Caco-2 (cell line): ENCODE measurements around the gene APOL1. TPM values are rescaled to one million over a fixed set of nuclear protein-coding genes. Genes with fewer than 3 reads are reported as not detected.

Experiments used
- BruUV-seq: library from RNA; stranded (reverse); fragments of 400-500 nt; replicated peaks from 2 replicates; lab custom pipeline; 2021; lab: Mats Ljungman, UMichigan
- CTCF ChIA-PET: fragments of 300-600 bp; sonication (Branson Sonifier 250); formaldehyde crosslinking; loops from one replicate; lab custom pipeline; 2022; ENCODE audit warnings: antibody characterized with exemption; lab: Charles Lee
- POLR2A ChIA-PET: fragments of 300-600 bp; sonication (Branson Sonifier 250); formaldehyde crosslinking; loops from one replicate; lab custom pipeline; 2022; ENCODE audit warnings: antibody characterized with exemption; lab: Charles Lee
- DNase-seq, 2 experiments: peaks; one replicate each; pipeline versions ENCODE4 v3.0.0 to v3.0.0-alpha.2; 2020 to 2022
- H3K27me3 ChIP-seq: replicated peaks from 2 replicates; pipeline ENCODE4 v1.6.0; 2011; ENCODE audit warnings: low read length; ENCODE audit not compliant: control insufficient read depth, insufficient read depth
- H3K36me3 ChIP-seq: 2 replicates; pipeline ENCODE4 v1.5.1; 2011; ENCODE audit warnings: low read length; ENCODE audit not compliant: control insufficient read depth, insufficient read depth
- H3K4me1 ChIP-seq: fragments of 250-450 bp; sonication (Bioruptor Pico); 2 replicates; pipeline ENCODE4 v1.5.1; 2020; ENCODE audit warnings: mild to moderate bottlenecking
- H3K4me3 ChIP-seq: 2 replicates; pipeline ENCODE4 v1.5.1; 2011; ENCODE audit warnings: low read depth, mild to moderate bottlenecking, control low read depth, low read length
- H3K9me3 ChIP-seq: fragments of 250-450 bp; sonication (Bioruptor Pico); 2 replicates; pipeline ENCODE4 v1.5.1; 2020; ENCODE audit warnings: mild to moderate bottlenecking, moderate library complexity
- H3K27ac Mint-ChIP-seq: one replicate; pipeline ENCODE4 v1.8.0; 2022; ENCODE audit warnings: mixed read lengths; ENCODE audit not compliant: unreplicated experiment
- H3K27me3 Mint-ChIP-seq: one replicate; pipeline ENCODE4 v1.8.0; 2022; ENCODE audit warnings: mixed read lengths; ENCODE audit not compliant: insufficient read depth, unreplicated experiment
- H3K36me3 Mint-ChIP-seq: one replicate; pipeline ENCODE4 v1.8.0; 2022; ENCODE audit warnings: mild to moderate bottlenecking, mixed read lengths; ENCODE audit not compliant: insufficient read depth, unreplicated experiment
- H3K4me1 Mint-ChIP-seq: one replicate; pipeline ENCODE4 v1.8.0; 2022; ENCODE audit warnings: low read depth, mixed read lengths; ENCODE audit not compliant: unreplicated experiment
- H3K4me3 Mint-ChIP-seq: one replicate; pipeline ENCODE4 v1.8.0; 2022; ENCODE audit warnings: mild to moderate bottlenecking, moderate library complexity, mixed read lengths; ENCODE audit not compliant: unreplicated experiment
- H3K9me3 Mint-ChIP-seq: one replicate; pipeline ENCODE4 v1.8.0; 2022; ENCODE audit warnings: mixed read lengths; ENCODE audit not compliant: unreplicated experiment
- intact Hi-C: fragments of 100-400 bp; cut with micrococcal nuclease; formaldehyde crosslinking; loops from one replicate; pipeline ENCODE4 v1.10.0; 2022; ENCODE audit not compliant: unreplicated experiment
- total RNA-seq: library from RNA; stranded (reverse); gene quantifications from 2 replicates; pipeline ENCODE4 v1.2.3, GENCODE V29; 2022
- TF ChIP-seq, protein P1 (sequence below), 2 experiments: fragments of 200-600 bp in 1 of 2; IDR thresholded peaks; 1 replicate in 1 of 2; 2 replicates in 1 of 2; pipeline versions ENCODE4 v1.5.1 to v1.8.0; 2011 to 2022; ENCODE audit warnings: antibody characterized with exemption in 1 of 2, control low read depth in 1 of 2, inconsistent platforms in 1 of 2, low read depth in 1 of 2, low read length in 1 of 2, mild to moderate bottlenecking in 1 of 2, moderate library complexity in 1 of 2; ENCODE audit not compliant: insufficient read depth in 1 of 2, severe bottlenecking in 1 of 2, unreplicated experiment in 1 of 2

Gene APOL1
- total RNA-seq, 1 experiment from 2014 or later, result 0.39 TPM

DNA sequence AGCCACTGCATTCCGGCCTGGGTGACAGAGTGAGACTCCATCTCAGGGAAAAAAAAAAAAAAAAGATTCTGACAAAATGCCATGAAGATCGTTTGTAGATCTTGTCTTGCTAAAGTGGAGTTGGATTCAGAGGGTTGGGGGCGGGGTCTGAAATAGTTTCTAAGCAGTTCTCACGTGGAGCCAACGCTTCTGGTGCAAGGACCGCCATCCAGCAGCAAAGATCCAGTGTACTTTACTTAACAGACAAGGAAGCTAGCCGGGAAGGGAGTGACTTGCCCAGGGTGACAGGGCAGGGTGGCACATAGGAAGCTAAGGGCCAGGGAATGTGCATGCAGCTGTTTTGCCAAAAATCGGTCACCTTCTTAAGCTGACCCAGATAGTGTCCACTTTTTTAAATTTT is 27.4 kb downstream of the APOL1 start:
- H3K36me3 ChIP-seq, result peaks cover 6% of the 10 kb centered on the region
- no peaks in the 10 kb centered on the region for H3K4me1 ChIP-seq
- ChIA-PET POLR2A (no interaction called here), CTCF (interaction anchor here (0.9 kb wide), 1 partner anchor 41 kb away, joined by 3 read pairs; the partner anchor contains the start of gene APOL2)
- Mint-ChIP-seq H3K4me3 (no peak overlapping the region), H3K36me3 (peaks cover 83% of the 10 kb centered on the region), H3K27me3 (no peaks in the 10 kb centered on the region), H3K4me1 (peaks cover 6% of the 10 kb centered on the region), H3K9me3 (no peaks in the 10 kb centered on the region), H3K27ac (no peak overlapping the region)
- H3K4me3 ChIP-seq, result no peak overlapping the region
- no TSS peak for BruUV-seq
- no peaks in the 10 kb centered on the region for H3K27me3 ChIP-seq
- TF ChIP-seq, protein P1, sequence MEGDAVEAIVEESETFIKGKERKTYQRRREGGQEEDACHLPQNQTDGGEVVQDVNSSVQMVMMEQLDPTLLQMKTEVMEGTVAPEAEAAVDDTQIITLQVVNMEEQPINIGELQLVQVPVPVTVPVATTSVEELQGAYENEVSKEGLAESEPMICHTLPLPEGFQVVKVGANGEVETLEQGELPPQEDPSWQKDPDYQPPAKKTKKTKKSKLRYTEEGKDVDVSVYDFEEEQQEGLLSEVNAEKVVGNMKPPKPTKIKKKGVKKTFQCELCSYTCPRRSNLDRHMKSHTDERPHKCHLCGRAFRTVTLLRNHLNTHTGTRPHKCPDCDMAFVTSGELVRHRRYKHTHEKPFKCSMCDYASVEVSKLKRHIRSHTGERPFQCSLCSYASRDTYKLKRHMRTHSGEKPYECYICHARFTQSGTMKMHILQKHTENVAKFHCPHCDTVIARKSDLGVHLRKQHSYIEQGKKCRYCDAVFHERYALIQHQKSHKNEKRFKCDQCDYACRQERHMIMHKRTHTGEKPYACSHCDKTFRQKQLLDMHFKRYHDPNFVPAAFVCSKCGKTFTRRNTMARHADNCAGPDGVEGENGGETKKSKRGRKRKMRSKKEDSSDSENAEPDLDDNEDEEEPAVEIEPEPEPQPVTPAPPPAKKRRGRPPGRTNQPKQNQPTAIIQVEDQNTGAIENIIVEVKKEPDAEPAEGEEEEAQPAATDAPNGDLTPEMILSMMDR (IDR thresholded peaks at IDR 0.05; ENCODE audit: insufficient read depth in 1 of 2, low read depth in 1 of 2, low read length in 1 of 2, severe bottlenecking in 1 of 2, unreplicated experiment in 1 of 2), result no peak
- no peak for DNase-seq
- no peaks in the 10 kb centered on the region for H3K9me3 ChIP-seq
- intact Hi-C loops, result no loop called here

DNA sequence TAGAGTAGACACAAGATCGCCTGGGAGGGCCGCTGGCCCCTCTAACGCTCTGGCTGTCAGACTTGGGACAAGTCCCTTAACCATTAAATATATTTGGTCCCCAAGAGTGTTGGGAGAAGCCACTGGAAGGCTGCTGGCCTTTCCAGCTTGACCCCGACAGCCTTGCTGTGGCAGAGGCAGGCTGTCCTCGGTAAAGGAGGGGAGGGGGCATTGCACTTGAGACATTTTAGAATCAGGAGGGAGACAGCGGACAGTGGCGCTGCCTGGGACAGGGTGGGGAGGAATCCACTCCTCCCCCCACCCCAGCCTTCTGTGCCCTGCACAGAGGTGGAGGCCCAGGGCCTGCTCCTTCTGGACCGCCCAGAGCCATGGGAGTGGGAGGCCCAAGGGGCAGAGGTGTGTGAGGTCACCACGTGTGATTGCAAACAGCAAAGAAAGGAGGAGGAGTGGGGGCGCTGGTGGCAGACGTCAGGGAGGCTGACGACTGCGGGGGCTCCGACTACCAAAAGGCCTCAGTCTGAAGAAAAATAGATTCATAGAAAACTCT is 28.9 kb downstream of the APOL1 start:
- BruUV-seq, result no TSS peak
- intact Hi-C loops, result no loop called here
- H3K4me1 ChIP-seq, result no peaks in the 10 kb centered on the region
- H3K9me3 ChIP-seq, result no peaks in the 10 kb centered on the region
- Mint-ChIP-seq H3K4me1 (peaks cover 10% of the 10 kb centered on the region), H3K27me3 (no peaks in the 10 kb centered on the region), H3K9me3 (no peaks in the 10 kb centered on the region), H3K4me3 (no peak overlapping the region), H3K36me3 (peaks cover 98% of the 10 kb centered on the region), H3K27ac (no peak overlapping the region)
- TF ChIP-seq, protein P1 (IDR thresholded peaks at IDR 0.05; ENCODE audit: insufficient read depth in 1 of 2, low read depth in 1 of 2, low read length in 1 of 2, severe bottlenecking in 1 of 2, unreplicated experiment in 1 of 2), result no peak
- CTCF ChIA-PET, result no interaction called here
- no peak overlapping the region for H3K4me3 ChIP-seq
- POLR2A ChIA-PET, result no interaction called here
- no peaks in the 10 kb centered on the region for H3K27me3 ChIP-seq
- no peak for DNase-seq
- H3K36me3 ChIP-seq, result peaks cover 10% of the 10 kb centered on the region

DNA sequence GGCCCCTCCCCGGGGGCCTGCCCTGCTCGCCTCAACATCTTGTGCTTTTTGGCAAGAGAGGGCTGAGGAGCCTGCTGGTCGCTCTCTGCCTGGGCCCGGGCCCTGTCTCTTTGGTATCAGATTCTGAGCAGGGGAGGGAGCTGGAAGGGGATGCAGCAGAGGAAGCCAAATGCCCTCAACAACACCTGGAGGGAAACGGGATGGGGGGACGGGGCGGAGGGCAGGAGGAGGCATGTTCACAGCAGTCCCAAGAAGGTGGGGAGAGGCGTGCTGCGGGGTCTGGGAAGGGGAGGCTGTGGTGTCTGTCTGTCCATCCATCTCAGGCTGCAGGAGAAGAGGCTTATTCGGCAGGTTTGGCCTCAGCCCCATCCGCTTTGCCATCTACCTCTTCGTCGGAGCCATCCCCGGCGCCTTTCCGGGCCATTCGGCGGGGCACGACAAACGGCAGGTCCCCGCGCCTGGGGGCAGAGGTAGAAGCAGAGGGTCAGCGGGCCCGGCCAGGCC is 29.4 kb downstream of the APOL1 start:
- H3K9me3 ChIP-seq, result no peaks in the 10 kb centered on the region
- H3K4me3 Mint-ChIP-seq, result no peak overlapping the region

More for the DNA sequence above, 29.4 kb downstream of the APOL1 start:
- ChIA-PET POLR2A (no interaction called here), CTCF (no interaction called here)
- Mint-ChIP-seq H3K9me3 (no peaks in the 10 kb centered on the region), H3K4me1 (peaks cover 11% of the 10 kb centered on the region), H3K36me3 (peaks cover 99% of the 10 kb centered on the region), H3K27me3 (no peaks in the 10 kb centered on the region), H3K27ac (no peak overlapping the region)
- Histone ChIP-seq H3K4me1 (no peaks in the 10 kb centered on the region), H3K4me3 (no peak overlapping the region), H3K27me3 (no peaks in the 10 kb centered on the region), H3K36me3 (peaks cover 10% of the 10 kb centered on the region)
- BruUV-seq, result no TSS peak
- DNase-seq, result no peak
- TF ChIP-seq, protein P1 (IDR thresholded peaks at IDR 0.05; ENCODE audit: insufficient read depth in 1 of 2, low read depth in 1 of 2, low read length in 1 of 2, severe bottlenecking in 1 of 2, unreplicated experiment in 1 of 2), result no peak
- intact Hi-C loops, result no loop called here
